Metanephros (tissue), 2 donors: ENCODE measurements around the gene UBE2C. TPM values are rescaled to one million over a fixed set of nuclear protein-coding genes. Genes with fewer than 3 reads are reported as not detected.

Experiments used
- small RNA-seq: library from RNA; depleted of rRNA; stranded (forward); fragments of <200 nt; gene quantifications from one replicate; pipeline ENCODE3, GENCODE V24; 2014; ENCODE audit warnings: low replicate concordance
- total RNA-seq: library from RNA; depleted of rRNA; stranded (reverse); fragments of >200 nt; gene quantifications from one replicate; pipeline ENCODE4 v1.2.3, GENCODE V29; 2014

UBE2C gene
- total RNA-seq = 22.7 TPM

DNA sequence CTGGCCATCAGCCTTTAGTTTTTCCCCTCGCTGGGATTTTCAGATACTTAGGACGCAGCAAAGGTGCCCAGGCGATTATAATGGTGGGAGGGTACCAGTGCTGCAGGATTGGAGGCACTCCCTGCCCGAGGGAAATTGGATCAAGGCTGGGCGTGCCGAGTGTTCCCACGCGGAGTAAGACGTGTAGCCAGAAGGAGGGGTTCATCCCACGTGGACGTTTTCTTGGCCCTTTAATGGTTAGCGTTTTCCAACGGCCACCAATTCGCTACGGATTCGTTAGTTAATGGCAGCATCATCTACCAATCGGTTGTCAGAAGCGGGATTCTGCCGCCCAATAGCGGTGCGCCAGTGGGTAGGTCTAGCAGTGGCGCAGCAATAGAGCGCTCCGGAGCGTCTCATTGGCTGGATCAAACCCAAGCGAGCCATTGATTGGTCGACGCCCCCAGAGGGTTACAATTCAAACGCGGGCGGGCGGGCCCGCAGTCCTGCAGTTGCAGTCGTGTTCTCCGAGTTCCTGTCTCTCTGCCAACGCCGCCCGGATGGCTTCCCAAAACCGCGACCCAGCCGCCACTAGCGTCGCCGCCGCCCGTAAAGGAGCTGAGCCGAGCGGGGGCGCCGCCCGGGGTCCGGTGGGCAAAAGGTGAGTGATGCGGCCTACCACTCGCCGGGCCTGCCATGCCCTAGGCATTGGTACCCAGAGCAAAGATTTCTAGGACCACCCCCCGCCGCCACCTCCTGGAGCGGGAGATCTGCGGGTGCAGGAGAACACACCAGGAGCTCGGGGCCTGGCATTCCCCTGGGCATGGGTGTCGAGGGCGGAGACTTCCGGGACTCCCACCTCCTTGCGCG, at the start of gene UBE2C:
Gene UBE2C, plus strand, starts transcription at position 488 of the 849 bp plus-strand sequence. Its CDS starts 52 bp downstream, at position 540.

DNA sequence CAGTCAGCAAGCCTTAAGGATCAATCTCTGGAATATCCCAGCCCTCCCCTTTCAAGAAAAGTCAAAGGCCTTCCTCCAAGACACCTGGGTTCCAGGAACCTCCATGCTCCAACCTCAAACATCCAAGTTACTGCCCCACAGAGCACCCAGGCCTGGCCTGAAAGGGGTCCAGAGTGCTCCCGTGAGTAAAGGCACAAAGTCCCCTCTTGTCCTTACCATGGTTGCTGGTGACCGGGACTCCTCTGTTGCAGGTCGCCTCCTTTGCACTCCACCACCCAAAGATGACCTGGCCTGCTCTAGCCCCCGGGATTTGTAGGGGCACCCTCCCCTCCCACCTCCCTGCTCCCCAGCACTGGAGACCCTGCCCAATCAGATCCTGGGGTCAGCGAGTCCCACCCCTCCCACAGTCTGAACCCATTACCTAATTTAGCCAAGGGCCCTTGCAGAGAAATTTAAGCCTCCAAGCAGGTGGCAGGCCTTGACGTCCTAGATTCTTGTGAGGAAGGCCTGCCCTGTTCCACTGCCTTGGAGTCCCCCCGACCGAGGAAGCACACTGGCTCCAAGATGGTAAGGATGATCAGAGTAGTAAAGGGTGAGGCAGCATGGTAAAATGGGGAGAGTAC, 14.7 kb downstream of the UBE2C start, which contains the start of gene TNNC2:
Gene TNNC2, minus strand, starts transcription at position 283 of the 623 bp plus-strand sequence. Its CDS starts 64 bp downstream, at position 219.

DNA sequence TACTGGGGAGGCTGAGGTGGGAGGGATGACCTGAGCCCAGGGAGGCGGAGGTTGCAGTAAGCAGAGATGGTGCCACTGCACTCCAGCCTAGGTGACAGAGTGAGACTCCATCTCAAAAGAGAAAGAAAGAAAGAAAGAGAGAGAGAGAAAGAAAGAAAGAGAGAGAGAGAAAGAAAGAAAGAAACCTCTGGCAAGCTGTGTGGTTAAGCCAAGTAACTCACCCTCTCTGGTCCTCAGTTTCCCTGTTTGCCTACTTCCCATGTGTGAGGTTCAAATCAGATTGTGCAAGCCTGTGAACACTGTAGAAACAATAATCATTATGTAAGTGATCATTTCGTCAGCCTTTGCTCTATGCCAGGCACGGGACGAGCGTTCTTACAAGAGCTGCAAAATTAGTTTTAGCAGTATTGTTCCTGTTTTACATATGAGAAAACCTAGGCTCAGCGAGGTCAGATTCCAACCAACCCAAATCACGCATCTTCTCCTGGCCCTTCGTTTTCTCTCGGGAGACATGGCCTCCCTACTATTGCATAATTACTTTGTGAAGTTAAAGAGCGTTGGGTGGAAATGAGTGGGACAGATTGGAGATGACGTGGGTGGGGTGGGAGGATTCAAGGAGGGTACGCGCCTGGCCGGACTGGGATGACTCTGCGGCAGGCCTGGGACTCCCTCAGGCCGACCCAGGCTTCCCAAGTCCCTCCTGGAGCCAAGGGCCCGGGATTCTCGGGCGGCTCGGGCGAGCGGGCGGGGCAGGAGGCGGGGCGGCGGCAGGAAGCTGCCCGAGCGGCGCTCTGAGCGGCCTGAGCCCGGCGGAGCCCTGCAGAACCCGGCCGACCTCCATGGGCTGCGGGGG, 20.8 kb downstream of the UBE2C start, which contains the start of gene SNX21:
Gene SNX21, plus strand, starts transcription at position 770 of the 853 bp plus-strand sequence. CDS start 121 bp downstream, outside the sequence.

DNA sequence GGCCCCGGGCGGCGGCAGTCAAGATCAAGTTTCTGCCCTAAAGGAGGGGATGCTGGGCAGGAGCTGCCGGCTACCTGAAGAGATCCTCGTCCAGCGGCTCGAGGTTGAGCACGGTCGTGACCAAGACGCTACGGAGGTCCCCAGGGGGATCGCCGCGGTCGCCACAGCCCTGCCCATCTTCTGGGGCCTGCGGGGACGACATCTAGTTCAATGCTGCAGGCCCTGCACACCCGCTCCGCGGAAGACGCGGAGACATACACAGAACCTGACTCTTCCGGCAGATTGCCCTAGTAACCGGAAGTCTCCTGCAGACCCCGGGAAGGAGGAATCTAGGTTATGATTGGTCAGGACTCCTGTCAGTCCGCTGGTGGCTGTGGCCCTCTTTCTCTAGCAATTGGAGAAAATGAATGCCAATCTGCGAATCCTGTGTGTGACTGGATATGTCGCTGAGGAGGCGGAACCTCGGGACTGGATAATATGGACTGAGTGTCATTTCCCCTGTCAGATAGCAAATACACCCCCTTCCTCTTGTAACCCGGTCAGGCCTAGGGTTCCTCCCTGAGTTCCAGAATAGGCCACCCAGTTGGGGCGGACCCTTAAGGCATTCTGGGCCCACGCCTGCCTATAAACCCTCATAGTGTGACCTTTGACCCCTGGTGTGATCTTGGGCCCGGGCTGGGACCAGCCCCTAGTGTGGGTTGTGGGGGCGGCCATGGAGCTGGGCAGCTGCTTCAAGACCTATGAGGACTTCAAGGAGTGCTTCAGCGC, 44.9 kb downstream of the UBE2C start, which contains the start of the genes ACOT8 and ZSWIM3:
Gene ACOT8, minus strand, starts transcription at position 279 of the 768 bp plus-strand sequence. Its CDS starts 77 bp downstream, at position 202.
Gene ZSWIM3, plus strand, starts transcription at position 501 of the 768 bp plus-strand sequence. Its CDS starts 212 bp downstream, at position 713.

Small RNA genes within 50 kb of the gene (small RNA-seq; reads per million reads assigned to genes)
- not detected for gene RNU6ATAC38P

Other genes starting within 250 kb of the UBE2C start
- not detected for gene WFDC8, start 233.4 kb upstream of the UBE2C start, total RNA-seq
- gene WFDC10A, start 182.9 kb upstream of the UBE2C start, total RNA-seq = not detected
- gene WFDC9, start 181.4 kb upstream of the UBE2C start, total RNA-seq = not detected
- gene WFDC11, start 142.4 kb upstream of the UBE2C start, total RNA-seq = not detected
- not detected for gene WFDC13, start 110.6 kb upstream of the UBE2C start, total RNA-seq
- not detected for gene WFDC10B, start 107.6 kb upstream of the UBE2C start, total RNA-seq
- not detected for gene SPINT4, start 90.3 kb upstream of the UBE2C start, total RNA-seq
- 0.99 TPM for gene WFDC3, start 20.8 kb upstream of the UBE2C start, total RNA-seq
- gene DNTTIP1, start 20.7 kb upstream of the UBE2C start, total RNA-seq = 18.5 TPM
- gene TNNC2, start 14.7 kb downstream of the UBE2C start, total RNA-seq = 555 TPM
- gene SNX21, start 21.2 kb downstream of the UBE2C start, total RNA-seq = 41.5 TPM
- 29.6 TPM for gene ACOT8, start 44.7 kb downstream of the UBE2C start, total RNA-seq
- gene ZSWIM3, start 45.0 kb downstream of the UBE2C start, total RNA-seq = 4.8 TPM
- gene ZSWIM1, start 68.6 kb downstream of the UBE2C start, total RNA-seq = 8.3 TPM
- 4.7 TPM for gene SPATA25, start 75.0 kb downstream of the UBE2C start, total RNA-seq
- gene NEURL2, start 78.6 kb downstream of the UBE2C start, total RNA-seq = 14.6 TPM
- 90.0 TPM for gene CTSA, start 78.7 kb downstream of the UBE2C start, total RNA-seq
- gene PLTP, start 99.5 kb downstream of the UBE2C start, total RNA-seq = 95.5 TPM
- gene PCIF1, start 122.0 kb downstream of the UBE2C start, total RNA-seq = 33.2 TPM
- gene ZNF335, start 159.6 kb downstream of the UBE2C start, total RNA-seq = 21.0 TPM
- 8.1 TPM for gene MMP9, start 196.3 kb downstream of the UBE2C start, total RNA-seq
- not detected for gene SLC12A5, start 216.6 kb downstream of the UBE2C start, total RNA-seq